Parathyroid adenoma (tissue), 2 donors: ENCODE data around the gene ZDHHC11B.
"Not testable (repeated sequence)": the region's sequence is repeated elsewhere in the genome, so short reads cannot be mapped to it uniquely, and the experiment has no call there.

Experiments
- H2AFZ ChIP-seq: fragments of 300-600 bp; sonication (generic); one replicate; pipeline ENCODE4 v1.7.0; 2017; ENCODE audit warnings: antibody characterized with exemption, mild to moderate bottlenecking
- H3K27ac ChIP-seq: fragments of 300-600 bp; sonication (generic); one replicate; pipeline ENCODE4 v1.7.0; 2017
- H3K27me3 ChIP-seq: fragments of 300-600 bp; sonication (generic); one replicate; pipeline ENCODE4 v1.7.0; 2017; ENCODE audit warnings: low read length; ENCODE audit not compliant: control insufficient read depth, insufficient read depth
- H3K36me3 ChIP-seq: fragments of 300-600 bp; sonication (generic); one replicate; pipeline ENCODE4 v1.7.0; 2017; ENCODE audit warnings: low read length; ENCODE audit not compliant: control insufficient read depth, insufficient read depth
- H3K4me1 ChIP-seq: fragments of 300-600 bp; sonication (generic); one replicate; pipeline ENCODE4 v1.7.0; 2017; ENCODE audit warnings: control low read depth
- H3K4me2 ChIP-seq: fragments of 300-600 bp; sonication (generic); one replicate; pipeline ENCODE4 v1.7.0; 2017; ENCODE audit warnings: low read length
- H3K4me3 ChIP-seq: fragments of 300-600 bp; sonication (generic); one replicate; pipeline ENCODE4 v1.7.0; 2017; ENCODE audit warnings: low read depth, low read length
- H3K79me2 ChIP-seq: fragments of 300-600 bp; sonication (generic); one replicate; pipeline ENCODE4 v1.7.0; 2017; ENCODE audit warnings: control low read depth
- H3K9ac ChIP-seq: fragments of 300-600 bp; sonication (generic); one replicate; pipeline ENCODE4 v1.7.0; 2017; ENCODE audit warnings: mild to moderate bottlenecking
- H3K9me3 ChIP-seq: fragments of 300-600 bp; sonication (generic); one replicate; pipeline ENCODE4 v1.7.0; 2017; ENCODE audit warnings: low read length; ENCODE audit not compliant: control insufficient read depth
- TF ChIP-seq, protein P1 (sequence below): fragments of 300-600 bp; sonication (generic); IDR thresholded peaks from one replicate; pipeline ENCODE4 v1.7.0; 2017; ENCODE audit warnings: antibody characterized with exemption, mild to moderate bottlenecking
- donor health status: primary hyperparathyroidism.

ZDHHC11B gene

GRCh38 chr5:783881-784427 lies 575 bp downstream of the ZDHHC11B start:
- not testable (repeated sequence) for H3K27me3 ChIP-seq, H3K36me3 ChIP-seq, H3K4me1 ChIP-seq, H3K9me3 ChIP-seq, H3K27ac ChIP-seq, H3K79me2 ChIP-seq
- Histone ChIP-seq H2AFZ (peak overlapping the region; percentile 79), H3K4me2 (peak overlapping the region; percentile 66), H3K4me3 (peak overlapping the region; percentile 30), H3K9ac (peak overlapping the region; percentile 14)

DNA sequence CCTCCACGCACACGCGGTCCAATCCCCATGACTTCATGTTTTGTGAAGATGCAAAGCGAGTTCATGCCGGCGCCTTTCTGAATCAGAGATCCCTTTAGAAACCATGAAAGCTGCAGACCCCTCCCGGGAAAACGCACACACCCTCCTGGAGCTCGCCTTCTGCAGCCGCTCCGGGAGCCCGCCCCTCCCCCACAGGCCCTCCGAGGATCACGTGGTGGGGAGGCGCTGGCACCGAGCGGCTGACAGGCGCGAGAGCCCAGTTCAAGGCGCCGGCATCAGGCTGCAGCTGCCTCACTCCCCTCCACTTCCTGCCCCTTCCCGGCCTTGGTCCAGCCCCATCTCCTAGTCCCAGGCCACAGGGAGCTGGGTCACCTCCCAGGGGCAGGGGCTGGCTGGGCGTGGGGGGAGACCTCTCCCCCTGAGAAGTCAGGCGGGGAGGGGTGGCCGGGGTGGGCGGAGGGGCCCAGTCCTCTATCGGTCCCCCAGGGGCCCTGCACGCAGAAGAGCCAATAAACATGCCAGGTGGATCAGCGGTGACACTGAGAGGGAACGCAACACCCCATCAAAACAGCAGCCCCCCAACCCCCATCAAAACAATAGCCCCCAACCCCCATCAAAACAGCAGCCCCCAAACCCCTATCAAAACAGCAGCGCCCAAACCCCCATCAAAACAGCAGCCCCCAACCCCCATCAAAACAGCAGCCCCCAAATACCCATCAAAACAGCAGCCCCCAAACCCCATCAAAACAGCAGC lies 1.3 kb downstream of the ZDHHC11B start:
- not testable (repeated sequence) for H3K79me2 ChIP-seq, H3K9ac ChIP-seq, H3K4me3 ChIP-seq, H3K27me3 ChIP-seq, H3K36me3 ChIP-seq, H3K27ac ChIP-seq, H3K4me1 ChIP-seq, H3K9me3 ChIP-seq, H2AFZ ChIP-seq, H3K4me2 ChIP-seq

DNA sequence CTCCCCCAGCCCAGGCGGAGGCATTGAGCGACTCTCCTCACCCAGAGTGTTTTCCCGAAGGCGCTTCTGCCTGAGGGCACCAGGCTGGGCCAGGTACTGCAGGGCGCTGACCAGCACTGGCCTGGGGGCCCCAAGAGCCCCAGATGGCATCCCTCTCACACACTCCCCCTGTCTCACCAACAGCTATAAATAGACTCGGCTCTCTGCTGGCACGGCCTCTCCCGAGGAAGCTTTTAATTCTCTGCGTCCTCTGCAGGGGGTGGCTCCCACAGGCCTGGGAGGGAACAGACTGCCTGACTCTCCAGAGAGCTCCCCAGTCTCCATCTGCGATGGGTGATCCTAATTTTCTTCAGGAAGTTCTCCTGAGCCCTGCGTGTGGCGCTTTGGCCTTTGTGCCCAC lies 2.2 kb downstream of the ZDHHC11B start:
- not testable (repeated sequence) for H3K4me2 ChIP-seq, H3K27me3 ChIP-seq, H3K4me1 ChIP-seq, H2AFZ ChIP-seq, H3K79me2 ChIP-seq, H3K4me3 ChIP-seq, H3K36me3 ChIP-seq, H3K9ac ChIP-seq, H3K9me3 ChIP-seq, H3K27ac ChIP-seq

DNA sequence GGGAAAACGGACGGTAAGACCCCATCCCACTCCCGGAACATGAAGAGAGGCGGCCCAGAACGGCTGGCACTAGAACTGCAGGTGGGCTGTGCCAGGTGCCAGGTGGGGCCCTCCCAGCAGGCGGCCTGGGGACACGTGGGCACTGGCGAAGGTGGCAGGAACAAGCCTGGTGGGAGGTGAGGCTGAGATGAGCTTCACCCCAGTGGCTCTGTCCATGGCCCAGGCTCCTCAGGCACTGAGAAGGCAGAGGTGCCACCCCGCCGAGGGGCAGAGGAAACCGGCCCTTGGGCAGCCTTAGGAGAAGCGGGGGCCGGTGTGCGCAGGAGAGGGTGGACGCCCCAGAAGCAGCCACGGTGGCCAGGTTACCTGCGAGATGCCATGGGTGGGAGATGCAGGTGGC lies 4.0 kb downstream of the ZDHHC11B start:
- H3K79me2 ChIP-seq, H3K27ac ChIP-seq, H3K27me3 ChIP-seq, H2AFZ ChIP-seq, H3K9me3 ChIP-seq, H3K36me3 ChIP-seq, H3K9ac ChIP-seq, H3K4me1 ChIP-seq, H3K4me2 ChIP-seq, H3K4me3 ChIP-seq: not testable (repeated sequence)

DNA sequence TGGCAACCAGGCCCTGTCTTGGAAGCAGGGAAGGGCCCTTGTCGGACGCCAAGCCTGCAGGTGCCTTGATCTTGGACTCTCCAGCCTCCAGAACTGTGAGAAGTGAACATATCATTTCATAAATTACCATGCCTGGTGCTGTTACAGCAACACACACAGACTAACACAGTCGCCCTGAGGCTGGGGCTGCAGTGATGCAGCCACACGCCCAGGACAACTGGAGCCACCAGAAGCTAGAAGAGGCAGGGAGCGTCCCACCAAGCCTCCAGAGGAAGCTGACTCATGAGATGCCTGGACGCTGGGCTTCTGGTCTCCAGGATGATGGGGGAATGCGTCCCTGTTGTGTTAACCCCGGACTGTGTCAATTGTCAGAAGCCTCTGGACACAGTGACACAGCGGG lies 5.6 kb downstream of the ZDHHC11B start:
- H3K9ac ChIP-seq, H3K9me3 ChIP-seq, H3K36me3 ChIP-seq, H3K27me3 ChIP-seq, H3K4me3 ChIP-seq, H2AFZ ChIP-seq, H3K79me2 ChIP-seq, H3K4me2 ChIP-seq, H3K27ac ChIP-seq, H3K4me1 ChIP-seq: not testable (repeated sequence)

- not testable (repeated sequence) for H3K4me1 ChIP-seq, H3K4me2 ChIP-seq, H3K9me3 ChIP-seq, H2AFZ ChIP-seq, H3K27ac ChIP-seq, H3K9ac ChIP-seq, H3K4me3 ChIP-seq, H3K36me3 ChIP-seq, H3K27me3 ChIP-seq, H3K79me2 ChIP-seq
These were observed 6.1 kb downstream of the ZDHHC11B start for GRCh38 chr5:778421-778820.

DNA sequence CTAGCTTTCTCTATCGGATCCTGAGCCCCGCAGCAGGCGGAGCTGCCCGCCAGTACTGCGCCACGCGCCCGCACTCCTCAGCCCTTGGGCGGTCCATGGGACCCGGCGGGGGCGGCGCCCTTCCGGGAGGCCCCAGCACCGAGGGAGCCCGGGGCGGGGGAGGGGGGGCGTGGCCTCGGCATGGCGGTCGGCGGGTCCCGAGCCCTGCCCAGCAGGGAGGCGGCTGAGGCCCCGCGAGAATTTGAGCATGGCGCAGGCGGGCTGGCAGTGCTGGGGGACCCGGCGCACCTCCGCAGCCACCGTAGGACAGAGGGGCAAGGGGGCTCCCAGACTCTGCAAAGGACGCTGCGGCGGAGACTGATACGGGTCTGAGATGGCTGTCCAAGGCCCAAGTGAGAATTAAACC lies 6.8 kb downstream of the ZDHHC11B start:
- Histone ChIP-seq H3K9me3 (no peaks in the 10 kb centered on the region), H3K4me1 (no peaks in the 10 kb centered on the region), H3K4me2 (no peak overlapping the region), H3K9ac (no peak overlapping the region), H3K27me3 (no peaks in the 10 kb centered on the region), H3K4me3 (no peak overlapping the region), H3K27ac (no peak overlapping the region), H3K79me2 (no peaks in the 10 kb centered on the region), H2AFZ (no peak overlapping the region), H3K36me3 (no peaks in the 10 kb centered on the region)
- TF ChIP-seq, protein P1, sequence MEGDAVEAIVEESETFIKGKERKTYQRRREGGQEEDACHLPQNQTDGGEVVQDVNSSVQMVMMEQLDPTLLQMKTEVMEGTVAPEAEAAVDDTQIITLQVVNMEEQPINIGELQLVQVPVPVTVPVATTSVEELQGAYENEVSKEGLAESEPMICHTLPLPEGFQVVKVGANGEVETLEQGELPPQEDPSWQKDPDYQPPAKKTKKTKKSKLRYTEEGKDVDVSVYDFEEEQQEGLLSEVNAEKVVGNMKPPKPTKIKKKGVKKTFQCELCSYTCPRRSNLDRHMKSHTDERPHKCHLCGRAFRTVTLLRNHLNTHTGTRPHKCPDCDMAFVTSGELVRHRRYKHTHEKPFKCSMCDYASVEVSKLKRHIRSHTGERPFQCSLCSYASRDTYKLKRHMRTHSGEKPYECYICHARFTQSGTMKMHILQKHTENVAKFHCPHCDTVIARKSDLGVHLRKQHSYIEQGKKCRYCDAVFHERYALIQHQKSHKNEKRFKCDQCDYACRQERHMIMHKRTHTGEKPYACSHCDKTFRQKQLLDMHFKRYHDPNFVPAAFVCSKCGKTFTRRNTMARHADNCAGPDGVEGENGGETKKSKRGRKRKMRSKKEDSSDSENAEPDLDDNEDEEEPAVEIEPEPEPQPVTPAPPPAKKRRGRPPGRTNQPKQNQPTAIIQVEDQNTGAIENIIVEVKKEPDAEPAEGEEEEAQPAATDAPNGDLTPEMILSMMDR = no peak
